OCI-LY3 (cell line): ENCODE results near the gene MDK.

ENCODE experiments used
- CTCF ChIP-seq: fragments of 200-600, 300-600 bp; sonication (generic); IDR thresholded peaks from 2 replicates; pipeline ENCODE4 v1.5.1; 2014; ENCODE audit warnings: antibody characterized with exemption, low read length, low read depth
- EZH2phosphoT487 ChIP-seq: fragments of 200-600 bp; shearing (Covaris generic); IDR thresholded peaks from 2 replicates; pipeline ENCODE4 v1.6.1; 2018; ENCODE audit warnings: antibody characterized with exemption, mixed run types, low read depth

GRCh38 chr11:46429717-46430116, 48.2 kb downstream of the MDK start:
- TF ChIP-seq CTCF (no peak), EZH2phosphoT487 (no peak)
